Measurements from ENCODE around the gene GRHL1.
A peak's percentile ranks its signal among the peaks of the same experiment; 100 is the strongest.

The GRHL1 gene

DNA sequence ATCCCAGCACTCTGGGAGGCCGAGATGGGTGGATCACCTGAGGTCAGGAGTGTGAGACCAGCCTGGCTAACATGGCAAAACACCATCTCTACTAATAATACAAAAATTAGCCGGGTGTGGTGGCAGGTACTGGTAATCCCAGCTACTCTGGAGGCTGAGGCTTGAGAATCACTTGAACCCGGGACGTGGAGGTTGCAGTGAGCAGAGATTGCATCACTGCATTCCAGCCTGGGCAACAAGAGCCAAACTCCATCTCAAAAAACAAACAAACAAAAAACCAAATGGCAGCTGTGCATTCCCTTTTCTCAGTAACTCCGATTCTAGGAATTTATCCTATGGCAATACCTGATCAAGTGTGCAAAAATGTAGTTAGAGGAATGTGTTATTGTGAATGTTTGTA is 4.7 kb upstream of the GRHL1 start:
- Histone ChIP-seq H3K27ac (no peak overlapping the region), H3K4me3 (no peak overlapping the region)
- TF ChIP-seq, protein P1, sequence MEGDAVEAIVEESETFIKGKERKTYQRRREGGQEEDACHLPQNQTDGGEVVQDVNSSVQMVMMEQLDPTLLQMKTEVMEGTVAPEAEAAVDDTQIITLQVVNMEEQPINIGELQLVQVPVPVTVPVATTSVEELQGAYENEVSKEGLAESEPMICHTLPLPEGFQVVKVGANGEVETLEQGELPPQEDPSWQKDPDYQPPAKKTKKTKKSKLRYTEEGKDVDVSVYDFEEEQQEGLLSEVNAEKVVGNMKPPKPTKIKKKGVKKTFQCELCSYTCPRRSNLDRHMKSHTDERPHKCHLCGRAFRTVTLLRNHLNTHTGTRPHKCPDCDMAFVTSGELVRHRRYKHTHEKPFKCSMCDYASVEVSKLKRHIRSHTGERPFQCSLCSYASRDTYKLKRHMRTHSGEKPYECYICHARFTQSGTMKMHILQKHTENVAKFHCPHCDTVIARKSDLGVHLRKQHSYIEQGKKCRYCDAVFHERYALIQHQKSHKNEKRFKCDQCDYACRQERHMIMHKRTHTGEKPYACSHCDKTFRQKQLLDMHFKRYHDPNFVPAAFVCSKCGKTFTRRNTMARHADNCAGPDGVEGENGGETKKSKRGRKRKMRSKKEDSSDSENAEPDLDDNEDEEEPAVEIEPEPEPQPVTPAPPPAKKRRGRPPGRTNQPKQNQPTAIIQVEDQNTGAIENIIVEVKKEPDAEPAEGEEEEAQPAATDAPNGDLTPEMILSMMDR (IDR thresholded peaks at IDR 0.05) = no peak
- no peak for DNase-seq (ENCODE audit: low spot score)

DNA sequence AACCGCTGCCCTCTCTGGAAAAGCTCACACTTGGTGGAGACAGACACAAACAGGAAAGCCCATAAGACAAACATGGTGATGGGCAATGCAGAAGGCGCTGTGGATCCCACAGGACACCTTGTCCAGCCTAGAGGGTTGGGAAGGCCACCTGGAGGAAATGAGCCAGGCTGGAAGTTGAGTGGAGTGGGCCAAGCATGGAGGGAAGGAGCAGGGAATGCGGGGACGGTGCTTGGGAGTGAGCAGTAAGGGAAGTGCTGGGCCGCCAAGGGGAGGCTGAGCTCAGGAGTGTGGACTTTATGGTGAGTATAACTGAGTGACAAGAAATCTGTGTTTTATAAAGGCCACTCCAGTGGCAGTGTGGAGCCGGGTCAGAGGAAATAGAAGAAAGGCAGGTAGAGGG is 2.8 kb upstream of the GRHL1 start:
- TF ChIP-seq, protein P1 (IDR thresholded peaks at IDR 0.05) = no peak
- no peak for DNase-seq (ENCODE audit: low spot score)
- Histone ChIP-seq H3K27ac (no peak overlapping the region), H3K4me3 (no peak overlapping the region)

DNA sequence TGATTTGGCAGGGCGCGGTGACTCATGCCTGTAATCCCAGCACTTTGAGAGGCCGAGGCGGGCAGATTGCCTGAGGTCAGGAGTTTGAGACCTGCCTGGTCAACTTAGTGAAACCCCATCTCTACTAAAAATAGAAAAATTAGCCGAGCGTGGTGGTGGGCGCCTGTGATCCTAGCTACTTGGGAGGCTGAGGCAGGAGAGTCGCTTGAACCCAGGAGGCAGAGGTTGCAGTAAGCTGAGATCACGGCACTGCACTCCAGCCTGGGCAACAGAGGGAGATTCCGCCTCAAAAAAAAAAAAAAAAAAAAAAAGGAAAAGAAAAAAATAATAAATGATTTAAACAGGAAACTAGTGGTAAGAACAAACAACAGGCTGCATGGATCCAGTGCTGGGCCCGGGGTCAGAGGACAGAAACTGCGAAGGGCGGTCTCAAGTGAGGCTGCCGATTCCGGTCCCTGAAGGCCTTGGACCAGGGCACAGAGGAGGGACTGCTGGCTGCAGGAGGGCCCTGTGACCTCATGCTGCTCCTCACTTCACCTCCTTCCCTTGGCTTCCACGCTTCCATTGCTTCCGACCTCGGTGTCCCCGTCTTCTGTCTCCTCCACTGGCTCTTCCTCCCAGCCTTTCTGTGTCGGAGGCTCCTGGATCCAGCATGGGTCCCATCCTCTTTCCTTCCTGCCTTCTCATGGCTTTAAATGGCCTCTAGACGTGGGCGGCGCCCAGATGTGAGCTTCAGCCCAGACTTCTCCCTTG is 2.1 kb upstream of the GRHL1 start:
- H3K27ac ChIP-seq = no peak overlapping the region
- DNase-seq (ENCODE audit: low spot score) = no peak
- TF ChIP-seq, protein P1 (IDR thresholded peaks at IDR 0.05) = no peak
- no peak overlapping the region for H3K4me3 ChIP-seq

DNA sequence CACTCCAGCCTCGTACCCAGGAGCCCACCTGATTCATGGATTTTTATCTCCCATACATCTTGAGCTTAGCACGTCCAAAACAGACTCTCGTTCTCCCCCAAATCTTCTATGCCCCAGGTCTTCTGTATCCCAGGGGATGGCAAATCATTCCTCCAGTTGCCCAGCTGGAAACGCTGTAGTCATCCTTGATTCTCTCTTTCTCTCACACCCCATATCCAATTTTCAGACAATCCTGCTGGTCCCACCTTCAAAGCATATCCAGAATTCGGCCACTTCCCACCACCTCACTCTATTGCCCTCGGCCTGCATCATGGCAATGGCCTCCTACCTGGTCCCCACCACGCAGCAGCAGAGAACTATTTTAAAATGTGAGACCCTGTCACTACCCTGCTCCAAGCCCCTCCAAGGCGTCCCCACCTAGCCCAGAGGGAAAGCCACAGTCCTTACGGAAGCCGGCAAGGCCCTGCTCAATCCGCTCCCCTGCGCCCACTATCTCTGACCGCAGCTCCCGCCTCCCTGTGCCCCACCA is 1.4 kb upstream of the GRHL1 start:
- Histone ChIP-seq H3K4me3 (no peak overlapping the region), H3K27ac (no peak overlapping the region)
- TF ChIP-seq, protein P1 (IDR thresholded peaks at IDR 0.05) = no peak
- no peak for DNase-seq (ENCODE audit: low spot score)

DNA sequence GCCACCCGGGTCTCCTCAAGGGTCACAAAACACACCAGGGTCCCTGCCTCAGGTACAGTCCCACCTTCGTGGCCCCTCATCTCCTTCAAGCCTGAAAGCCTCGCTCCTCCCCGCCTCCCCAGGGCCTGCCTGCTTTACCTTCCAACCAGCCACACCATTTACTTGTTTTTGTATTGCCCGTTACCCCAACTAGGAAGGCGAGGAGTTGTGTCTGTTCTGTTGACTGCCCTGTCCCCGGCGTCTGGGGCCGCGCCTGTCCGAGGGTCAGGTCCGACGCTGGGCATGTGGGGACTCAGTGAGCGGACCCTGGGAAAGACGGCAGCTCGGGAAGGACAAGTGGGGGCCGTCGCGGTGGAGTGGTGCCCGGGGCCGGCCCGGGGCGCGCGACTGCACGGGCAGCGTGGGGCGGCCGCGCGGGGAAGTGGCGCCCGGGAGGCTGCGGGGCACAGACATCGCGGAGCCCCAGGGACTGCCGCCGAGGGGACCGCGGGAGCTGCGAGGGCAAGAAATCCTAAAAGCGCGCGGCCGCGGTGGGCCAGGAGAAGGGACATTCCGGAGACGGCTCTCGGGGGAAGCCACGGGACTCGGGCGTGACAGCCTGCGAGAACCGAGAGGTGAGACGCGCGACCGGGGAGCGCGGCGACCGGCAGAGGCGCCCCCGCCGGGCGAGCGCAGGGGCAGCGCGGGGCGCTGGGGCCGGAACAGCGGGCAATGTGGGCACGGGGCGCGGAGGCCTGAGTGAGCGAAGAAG is 797 bp upstream of the GRHL1 start:
- TF ChIP-seq, protein P1 (IDR thresholded peaks at IDR 0.05) = no peak
- Histone ChIP-seq H3K27ac (peak overlapping the region in 1 of 2 donors; percentile 77), H3K4me3 (peak overlapping the region; percentile 91)
- no peak for DNase-seq (ENCODE audit: low spot score)

DNA sequence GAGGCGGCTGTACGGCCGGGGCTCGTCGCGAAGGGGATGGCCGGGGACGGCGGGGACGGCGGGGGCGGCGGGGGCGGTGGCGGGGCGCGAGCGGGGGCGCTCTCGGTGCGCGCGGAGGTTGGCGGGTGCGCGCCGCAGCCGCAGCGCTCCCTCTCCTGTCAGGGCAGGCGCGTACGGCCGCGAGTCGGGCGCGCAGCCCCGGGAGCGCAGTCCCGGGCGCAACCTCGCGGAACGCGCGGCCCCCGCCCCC is 296 bp upstream of the GRHL1 start:
- TF ChIP-seq, protein P1 (IDR thresholded peaks at IDR 0.05) = no peak
- no peak for DNase-seq (ENCODE audit: low spot score)
- H3K4me3 ChIP-seq = peak overlapping the region; percentile 91
- H3K27ac ChIP-seq = peak overlapping the region in 1 of 2 donors; percentile 77
